Embryonic facial prominence (tissue), 1 donor: ENCODE results near the gene CCNY.

Experiments used
- DNase-seq: peaks from one replicate; pipeline ENCODE4 v3.0.0-alpha.2; 2016; ENCODE audit errors: extremely low spot score

CCNY gene

GRCh38 chr10:35555962-35556930 lies 219.9 kb downstream of the CCNY start:
- no peak for DNase-seq

- no peak for DNase-seq
Observed at GRCh38 chr10:35558276-35558675, 222.0 kb downstream of the CCNY start.

GRCh38 chr10:35559416-35559815 lies 223.1 kb downstream of the CCNY start:
- DNase-seq, result no peak

GRCh38 chr10:35561715-35562114 lies 225.4 kb downstream of the CCNY start:
- no peak for DNase-seq

GRCh38 chr10:35562427-35562826 lies 226.1 kb downstream of the CCNY start:
- DNase-seq, result no peak

GRCh38 chr10:35563261-35563891 lies 227.1 kb downstream of the CCNY start:
- peak; percentile 11 for DNase-seq

GRCh38 chr10:35564341-35564968 lies 228.1 kb downstream of the CCNY start:
- DNase-seq, result no peak

GRCh38 chr10:35565602-35566081 lies 229.3 kb downstream of the CCNY start:
- DNase-seq, result no peak

- no peak for DNase-seq
Observed at GRCh38 chr10:35567951-35568350, 231.6 kb downstream of the CCNY start.

- no peak for DNase-seq
Observed at GRCh38 chr10:35568483-35569015, 232.2 kb downstream of the CCNY start.

GRCh38 chr10:35569111-35569707 lies 232.9 kb downstream of the CCNY start:
- DNase-seq, result no peak

GRCh38 chr10:35569836-35570235 lies 233.5 kb downstream of the CCNY start:
- no peak for DNase-seq

- no peak for DNase-seq
Observed at GRCh38 chr10:35570397-35570796, 234.1 kb downstream of the CCNY start.

GRCh38 chr10:35572583-35572982 lies 236.3 kb downstream of the CCNY start:
- DNase-seq, result no peak

GRCh38 chr10:35573796-35574195 lies 237.5 kb downstream of the CCNY start:
- no peak for DNase-seq

- no peak for DNase-seq
Observed at GRCh38 chr10:35574924-35575352, 238.6 kb downstream of the CCNY start.

- DNase-seq, result no peak
Observed at GRCh38 chr10:35575640-35576039, 239.3 kb downstream of the CCNY start.

GRCh38 chr10:35576730-35577129 lies 240.4 kb downstream of the CCNY start:
- no peak for DNase-seq

- no peak for DNase-seq
Observed at GRCh38 chr10:35577926-35578617, 241.8 kb downstream of the CCNY start.

- DNase-seq, result no peak
Observed at GRCh38 chr10:35578618-35578956, 242.3 kb downstream of the CCNY start.

- DNase-seq, result no peak
Observed at GRCh38 chr10:35579116-35579515, 242.8 kb downstream of the CCNY start.
